Measurements from ENCODE around the gene SUGT1.

- TF ChIP-seq, protein P1, sequence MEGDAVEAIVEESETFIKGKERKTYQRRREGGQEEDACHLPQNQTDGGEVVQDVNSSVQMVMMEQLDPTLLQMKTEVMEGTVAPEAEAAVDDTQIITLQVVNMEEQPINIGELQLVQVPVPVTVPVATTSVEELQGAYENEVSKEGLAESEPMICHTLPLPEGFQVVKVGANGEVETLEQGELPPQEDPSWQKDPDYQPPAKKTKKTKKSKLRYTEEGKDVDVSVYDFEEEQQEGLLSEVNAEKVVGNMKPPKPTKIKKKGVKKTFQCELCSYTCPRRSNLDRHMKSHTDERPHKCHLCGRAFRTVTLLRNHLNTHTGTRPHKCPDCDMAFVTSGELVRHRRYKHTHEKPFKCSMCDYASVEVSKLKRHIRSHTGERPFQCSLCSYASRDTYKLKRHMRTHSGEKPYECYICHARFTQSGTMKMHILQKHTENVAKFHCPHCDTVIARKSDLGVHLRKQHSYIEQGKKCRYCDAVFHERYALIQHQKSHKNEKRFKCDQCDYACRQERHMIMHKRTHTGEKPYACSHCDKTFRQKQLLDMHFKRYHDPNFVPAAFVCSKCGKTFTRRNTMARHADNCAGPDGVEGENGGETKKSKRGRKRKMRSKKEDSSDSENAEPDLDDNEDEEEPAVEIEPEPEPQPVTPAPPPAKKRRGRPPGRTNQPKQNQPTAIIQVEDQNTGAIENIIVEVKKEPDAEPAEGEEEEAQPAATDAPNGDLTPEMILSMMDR (IDR thresholded peaks at IDR 0.05), result peak in 2 of 4 experiments; percentile 9
- no peak for TF ChIP-seq POLR2AphosphoS5 (IDR thresholded peaks at IDR 0.05)
These were observed 12.7 kb downstream of the SUGT1 start for GRCh38 chr13:52665325-52665724.

Measured in gastroesophageal sphincter (tissue), 3 donors.